Activated CD4-positive, alpha-beta T cell treated with anti-CD3 and anti-CD28 coated beads for 36 hours (primary cell): Measurements from ENCODE around the gene ALG9. TPM values are rescaled to one million over a fixed set of nuclear protein-coding genes. Genes with fewer than 3 reads are reported as not detected.

Experiments used
- ATAC-seq: fragments of 200-7000 bp; cut with Tn5 transposase; one replicate; pipeline ENCODE4 v1.10.0; 2021; ENCODE audit warnings: mild to moderate bottlenecking, moderate library complexity
- CTCF ChIA-PET: fragments of 350-600 bp; sonication (Branson Sonifier 250); formaldehyde crosslinking; loops from one replicate; lab custom pipeline; 2021; ENCODE audit warnings: antibody characterized with exemption; lab: Charles Lee
- POLR2A ChIA-PET: fragments of 350-600 bp; sonication (Branson Sonifier 250); formaldehyde crosslinking; loops from one replicate; lab custom pipeline; 2021; ENCODE audit warnings: antibody characterized with exemption, inconsistent platforms; lab: Charles Lee
- DNase-seq: peaks from one replicate; pipeline ENCODE4 v3.0.0-alpha.2; 2020
- H3K27ac Mint-ChIP-seq: one replicate; pipeline ENCODE4 v1.8.0; 2021; ENCODE audit warnings: mixed read lengths
- H3K27me3 Mint-ChIP-seq: one replicate; pipeline ENCODE4 v1.8.0; 2021; ENCODE audit warnings: mixed read lengths
- H3K36me3 Mint-ChIP-seq: one replicate; pipeline ENCODE4 v1.8.0; 2021; ENCODE audit warnings: low read depth, mixed read lengths
- H3K4me1 Mint-ChIP-seq: one replicate; pipeline ENCODE4 v1.8.0; 2021; ENCODE audit warnings: mixed read lengths
- H3K4me3 Mint-ChIP-seq: one replicate; pipeline ENCODE4 v1.8.0; 2021; ENCODE audit warnings: mild to moderate bottlenecking, moderate library complexity, mixed read lengths
- H3K9me3 Mint-ChIP-seq: one replicate; pipeline ENCODE4 v1.8.0; 2021; ENCODE audit warnings: low read depth, mixed read lengths
- intact Hi-C, 2 experiments: fragments of 100-400 bp; cut with DNase I in 1 of 2; cut with micrococcal nuclease in 1 of 2; formaldehyde crosslinking; loops; one replicate each; pipeline versions ENCODE4 v1.14.2 to v1.15.1; 2022 to 2024; cut with DNase I, micrococcal nuclease
- total RNA-seq, 2 experiments: library from RNA; stranded (reverse); gene quantifications; one replicate each; pipeline ENCODE4 v1.2.3, GENCODE V29; 2021

The ALG9 gene
- total RNA-seq, 2 experiments from 2014 or later = 30.4 to 41.2 TPM

GRCh38 chr11:111879637-111879960 is 8.2 kb upstream of the ALG9 start:
- POLR2A ChIA-PET = interaction anchor here (1.2 kb wide), 1 partner anchor 8 kb away, joined by 3 read pairs; the partner anchor contains the start of gene ALG9
- Mint-ChIP-seq H3K36me3 (peaks cover 8% of the 10 kb centered on the region), H3K4me3 (peak overlapping the region; percentile 78), H3K27ac (peak overlapping the region; percentile 96), H3K9me3 (no peaks in the 10 kb centered on the region), H3K27me3 (no peaks in the 10 kb centered on the region), H3K4me1 (peaks cover 26% of the 10 kb centered on the region)
- peak; percentile 1 for ATAC-seq
- CTCF ChIA-PET = interaction anchor here (0.9 to 1.5 kb wide), 4 partner anchors 8 to 103 kb away, joined by 4 to 7 read pairs (median 6); partner anchors contain the start of gene ALG9
- DNase-seq = no peak
- intact Hi-C loops = loop anchor here (1.0 to 10.0 kb wide), 15 partner anchors 8 to 401 kb away; partner anchors contain the start of genes ALG9 (in 2 of the 2), BCO2 (in 2 of the 2), DLAT (in 2 of the 2) and SDHD (in 2 of the 2)

DNA sequence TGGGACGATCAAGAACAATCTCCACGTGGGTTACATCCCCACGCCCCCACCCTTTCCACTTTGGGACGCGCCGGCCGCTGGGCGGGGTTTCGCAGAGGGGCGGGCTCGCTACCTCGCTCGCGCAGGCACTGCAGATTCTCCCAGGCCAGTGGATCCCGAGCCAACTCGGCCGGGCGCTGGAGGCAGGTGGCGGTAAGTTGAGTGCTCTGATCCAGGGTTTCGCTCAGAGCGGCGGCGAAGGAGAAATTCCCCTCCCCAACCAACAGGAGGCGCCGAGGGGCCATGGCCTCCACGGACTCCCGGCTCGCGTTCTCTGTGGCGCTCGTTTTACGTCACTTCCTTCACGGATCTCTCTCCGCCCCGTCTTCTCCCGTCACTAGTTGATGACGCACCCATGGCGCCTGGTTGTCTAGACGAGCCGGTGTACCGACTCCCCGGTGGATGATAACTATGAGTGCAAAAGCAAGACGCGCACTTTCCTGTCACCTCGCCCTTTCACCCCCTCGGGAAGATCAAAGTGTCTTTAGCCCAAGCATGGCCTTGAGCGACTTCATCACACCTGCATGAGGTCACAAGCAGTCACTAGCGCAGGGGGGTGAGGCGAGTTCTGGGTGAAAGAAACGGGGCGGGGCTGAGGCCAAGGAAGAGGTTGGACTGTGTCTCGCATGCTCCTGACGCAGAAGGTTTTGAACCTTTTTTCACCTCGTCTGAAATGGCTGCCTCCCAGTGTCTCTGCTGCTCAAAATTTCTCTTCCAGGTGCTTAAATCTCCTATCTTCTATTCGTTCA is 7.7 kb upstream of the ALG9 start, which contains the start of the genes CFAP68 and FDXACB1:
TSS of gene CFAP68 (plus strand) at position 693 of the 788 bp plus-strand sequence. CDS start at position 713, 20 bp downstream.
TSS of gene FDXACB1 (minus strand) at position 317 of the 788 bp plus-strand sequence. CDS start at position 284, 33 bp downstream.
- peak; percentile 92 for ATAC-seq
- intact Hi-C loops = loop anchor here (1.0 to 10.0 kb wide), 15 partner anchors 8 to 401 kb away; partner anchors contain the start of genes ALG9 (in 2 of the 2), BCO2 (in 2 of the 2), DLAT (in 2 of the 2) and SDHD (in 2 of the 2)
- Mint-ChIP-seq H3K4me3 (peak within 1 kb of the TSS; percentile 78), H3K27ac (peak within 1 kb of the TSS; percentile 96), H3K4me1 (peaks cover 26% of the 10 kb centered on the region), H3K36me3 (peaks cover 8% of the 10 kb centered on the region), H3K9me3 (no peaks in the 10 kb centered on the region), H3K27me3 (no peaks in the 10 kb centered on the region)
- CTCF ChIA-PET = interaction anchor here (0.6 to 1.6 kb wide), 5 partner anchors 53 to 349 kb away, joined by 3 to 5 read pairs (median 5); no protein-coding TSS in a partner anchor
- peak; percentile 97 for DNase-seq
- POLR2A ChIA-PET = no interaction called here

GRCh38 chr11:111878385-111878848 is 7.0 kb upstream of the ALG9 start:
- no peak for DNase-seq
- H3K9me3 Mint-ChIP-seq = no peaks in the 10 kb centered on the region
- ChIA-PET POLR2A (no interaction called here), CTCF (interaction anchor here (0.6 to 1.6 kb wide), 5 partner anchors 48 to 349 kb away, joined by 3 to 6 read pairs (median 5); no protein-coding TSS in a partner anchor)
- peak overlapping the region; percentile 96 for H3K27ac Mint-ChIP-seq
- peaks cover 8% of the 10 kb centered on the region for H3K36me3 Mint-ChIP-seq
- no peaks in the 10 kb centered on the region for H3K27me3 Mint-ChIP-seq
- intact Hi-C loops = loop anchor here (2.0 to 10.0 kb wide), 4 partner anchors 104 to 296 kb away; partner anchors contain the start of genes BCO2 (in 1 of the 2), DLAT (in 1 of the 2) and PPP2R1B (in 1 of the 2)
- ATAC-seq = no peak
- H3K4me1 Mint-ChIP-seq = peaks cover 26% of the 10 kb centered on the region
- H3K4me3 Mint-ChIP-seq = peak overlapping the region; percentile 78

DNA sequence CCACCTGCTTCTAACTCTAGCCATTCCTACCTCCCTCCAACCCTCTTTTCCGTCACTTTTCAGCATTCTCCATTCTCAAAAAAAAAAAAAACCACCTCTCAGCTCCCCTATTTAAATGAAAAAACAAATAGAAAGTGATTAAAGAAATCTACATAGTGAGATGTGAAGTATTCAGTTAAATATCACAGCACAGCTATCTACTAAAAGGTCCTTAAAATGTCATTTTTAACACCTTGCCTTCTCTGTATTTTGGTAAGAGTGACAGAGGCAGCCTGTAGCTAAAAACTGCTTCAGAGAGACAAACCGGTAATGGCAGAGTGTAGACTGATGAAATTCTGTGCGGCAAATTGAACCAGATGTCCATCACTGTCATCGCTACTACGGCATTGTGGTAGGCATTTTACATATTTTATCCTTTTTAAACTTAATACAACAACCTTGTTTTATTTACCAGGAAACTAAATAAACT is 346 bp upstream of the ALG9 start:
- peaks cover 24% of the 10 kb centered on the region for H3K4me1 Mint-ChIP-seq
- H3K27ac Mint-ChIP-seq = peak overlapping the region; percentile 76
- peak overlapping the region; percentile 95 for H3K4me3 Mint-ChIP-seq
- ATAC-seq (no peak), DNase-seq (no peak)
- CTCF ChIA-PET = interaction anchor here (0.7 to 3.4 kb wide), 23 partner anchors 9 to 409 kb away, joined by 3 to 19 read pairs (median 5); partner anchors contain the start of genes SDHD and TIMM8B
- peaks cover 25% of the 10 kb centered on the region for H3K36me3 Mint-ChIP-seq
- H3K27me3 Mint-ChIP-seq = no peaks in the 10 kb centered on the region
- intact Hi-C loops = loop anchor here (1.0 to 10.0 kb wide), 12 partner anchors 8 to 1441 kb away; partner anchors contain the start of genes CFAP68 (in 2 of the 2), DLAT (in 2 of the 2), FDXACB1 (in 2 of the 2) and NKAPD1 (in 2 of the 2)
- no peaks in the 10 kb centered on the region for H3K9me3 Mint-ChIP-seq
- POLR2A ChIA-PET = interaction anchor here (0.6 to 1.5 kb wide), 3 partner anchors 8 to 1519 kb away, joined by 3 to 8 read pairs (median 3); no protein-coding TSS in a partner anchor

DNA sequence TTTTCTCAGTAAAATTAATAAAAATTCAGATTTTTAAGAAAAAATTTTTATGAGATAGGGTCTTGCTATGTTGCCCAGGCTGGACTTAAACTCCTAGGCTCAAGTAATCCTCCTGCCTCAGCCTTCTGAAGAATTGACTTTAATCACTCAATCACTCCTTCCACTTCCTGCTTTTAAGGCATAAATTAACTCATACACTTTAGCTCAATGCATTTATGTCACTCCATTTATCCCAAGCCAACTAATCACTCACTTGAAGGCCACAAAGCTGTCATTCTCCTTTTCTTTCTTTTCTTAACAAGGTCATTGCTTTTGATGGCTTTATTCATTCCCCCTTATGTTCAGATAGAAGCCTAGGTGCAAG is 877 bp downstream of the ALG9 start:
- peak overlapping the region; percentile 90 for H3K27ac Mint-ChIP-seq
- H3K27me3 Mint-ChIP-seq = no peaks in the 10 kb centered on the region
- ATAC-seq = peak; percentile 20
- no peaks in the 10 kb centered on the region for H3K9me3 Mint-ChIP-seq
- H3K4me1 Mint-ChIP-seq = peaks cover 26% of the 10 kb centered on the region
- peak overlapping the region; percentile 95 for H3K4me3 Mint-ChIP-seq
- CTCF ChIA-PET = interaction anchor here (0.6 to 3.4 kb wide), 23 partner anchors 8 to 960 kb away, joined by 3 to 19 read pairs (median 4); partner anchors contain the start of genes PPP2R1B, SDHD and TIMM8B
- no peak for DNase-seq
- POLR2A ChIA-PET = interaction anchor here (0.7 to 1.4 kb wide), 2 partner anchors 56 to 155 kb away, joined by 3 to 8 read pairs; no protein-coding TSS in a partner anchor
- intact Hi-C loops = loop anchor here (2.0 to 10.0 kb wide), 7 partner anchors 56 to 1442 kb away; partner anchors contain the start of genes BCO2 (in 1 of the 2), DLAT (in 1 of the 2), NKAPD1 (in 1 of the 2) and PIH1D2 (in 1 of the 2)
- H3K36me3 Mint-ChIP-seq = peaks cover 29% of the 10 kb centered on the region

DNA sequence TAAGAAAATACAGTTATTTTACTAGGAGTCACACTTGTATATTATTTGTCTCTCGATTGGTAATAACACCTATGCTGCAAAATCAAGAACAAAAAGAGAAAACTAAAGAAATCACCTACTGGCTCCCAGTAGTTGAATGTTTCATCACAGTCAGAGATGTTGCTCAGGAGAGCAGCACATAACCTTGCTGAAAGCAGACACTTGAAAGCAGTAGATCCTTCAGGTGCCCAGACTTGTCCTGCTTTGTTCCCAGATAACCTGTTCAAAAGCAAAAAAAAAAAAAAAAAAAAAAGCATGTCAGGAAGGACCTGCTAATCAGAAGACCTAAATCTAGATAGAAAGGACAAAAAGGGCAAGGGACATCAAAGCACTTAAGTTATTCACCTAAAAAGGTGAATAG is 1.3 kb downstream of the ALG9 start:
- no peaks in the 10 kb centered on the region for H3K9me3 Mint-ChIP-seq
- intact Hi-C loops = loop anchor here (2.0 to 10.0 kb wide), 7 partner anchors 57 to 1442 kb away; partner anchors contain the start of genes BCO2 (in 1 of the 2), DLAT (in 1 of the 2), NKAPD1 (in 1 of the 2) and PIH1D2 (in 1 of the 2)
- ChIA-PET POLR2A (interaction anchor here (0.7 to 1.4 kb wide), 2 partner anchors 57 to 156 kb away, joined by 3 to 8 read pairs; no protein-coding TSS in a partner anchor), CTCF (interaction anchor here (0.7 to 3.4 kb wide), 19 partner anchors 8 to 960 kb away, joined by 3 to 19 read pairs (median 4); partner anchors contain the start of gene PPP2R1B)
- DNase-seq = no peak
- ATAC-seq = no peak
- H3K4me3 Mint-ChIP-seq = peak overlapping the region; percentile 95
- no peak overlapping the region for H3K27ac Mint-ChIP-seq
- peaks cover 26% of the 10 kb centered on the region for H3K4me1 Mint-ChIP-seq
- H3K27me3 Mint-ChIP-seq = no peaks in the 10 kb centered on the region
- H3K36me3 Mint-ChIP-seq = peaks cover 30% of the 10 kb centered on the region

DNA sequence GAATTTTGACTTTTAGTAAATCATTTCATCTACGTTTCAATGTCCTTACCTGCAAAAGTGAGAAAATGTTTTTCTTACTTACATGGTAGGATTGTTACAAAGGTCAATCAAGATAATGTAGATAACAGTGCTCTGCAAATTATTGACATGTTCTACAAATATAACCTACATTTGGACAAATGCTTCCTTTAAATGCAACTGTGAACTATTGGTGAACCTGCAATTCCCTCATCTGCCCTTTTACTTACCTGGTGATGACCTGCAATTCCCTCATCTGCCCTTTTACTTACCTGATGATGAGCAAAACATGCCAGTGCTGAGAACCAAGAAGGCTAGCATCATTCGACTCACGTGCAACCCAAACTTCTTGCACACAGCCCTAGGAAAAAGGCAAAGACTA is 11.1 kb downstream of the ALG9 start:
- Mint-ChIP-seq H3K36me3 (peaks cover 35% of the 10 kb centered on the region), H3K27ac (no peak overlapping the region), H3K4me1 (no peaks in the 10 kb centered on the region), H3K9me3 (no peaks in the 10 kb centered on the region), H3K27me3 (no peaks in the 10 kb centered on the region), H3K4me3 (no peak overlapping the region)
- no peak for DNase-seq
- no peak for ATAC-seq
- ChIA-PET POLR2A (no interaction called here), CTCF (interaction anchor here (1.3 to 1.6 kb wide), 2 partner anchors 10 to 11 kb away, joined by 3 to 5 read pairs; partner anchors contain the start of gene ALG9)
- intact Hi-C loops = no loop called here

- ChIA-PET POLR2A (no interaction called here), CTCF (interaction anchor here (1.4 to 1.9 kb wide), 2 partner anchors 10 to 15 kb away, joined by 3 to 5 read pairs; no protein-coding TSS in a partner anchor)
- no peaks in the 10 kb centered on the region for H3K4me1 Mint-ChIP-seq
- intact Hi-C loops = no loop called here
- no peak overlapping the region for H3K27ac Mint-ChIP-seq
- ATAC-seq (no peak), DNase-seq (no peak)
- H3K9me3 Mint-ChIP-seq = no peaks in the 10 kb centered on the region
- H3K27me3 Mint-ChIP-seq = no peaks in the 10 kb centered on the region
- H3K4me3 Mint-ChIP-seq = no peak overlapping the region
- peaks cover 33% of the 10 kb centered on the region for H3K36me3 Mint-ChIP-seq
These were observed 15.9 kb downstream of the ALG9 start for GRCh38 chr11:111855506-111855905.

DNA sequence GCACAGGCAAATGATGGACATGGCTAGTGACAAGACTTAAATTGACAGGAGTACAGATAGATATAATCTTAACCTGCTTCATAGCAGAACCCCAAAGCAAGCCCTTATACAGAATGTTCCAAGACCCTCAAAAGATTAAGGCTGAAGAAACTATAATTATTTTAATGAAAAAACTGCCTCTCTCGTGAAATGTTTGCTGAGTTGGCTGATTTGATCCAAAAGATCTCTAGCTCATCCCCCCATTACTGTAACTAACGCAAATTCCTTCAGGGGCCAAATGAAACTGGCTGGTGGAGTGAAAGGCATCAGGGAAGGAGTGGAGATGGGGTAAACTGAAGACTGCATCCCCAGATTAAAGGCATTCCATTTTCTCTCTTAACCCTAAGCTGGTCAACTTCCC is 19.3 kb downstream of the ALG9 start:
- ATAC-seq (no peak), DNase-seq (no peak)
- H3K4me3 Mint-ChIP-seq = no peak overlapping the region
- H3K27ac Mint-ChIP-seq = no peak overlapping the region
- POLR2A ChIA-PET = no interaction called here
- no peaks in the 10 kb centered on the region for H3K9me3 Mint-ChIP-seq
- H3K4me1 Mint-ChIP-seq = no peaks in the 10 kb centered on the region
- H3K36me3 Mint-ChIP-seq = peaks cover 35% of the 10 kb centered on the region
- CTCF ChIA-PET = interaction anchor here (0.6 kb wide), 1 partner anchor 13 kb away, joined by 3 read pairs; no protein-coding TSS in a partner anchor
- intact Hi-C loops = no loop called here
- H3K27me3 Mint-ChIP-seq = no peaks in the 10 kb centered on the region

- ATAC-seq (no peak), DNase-seq (no peak)
- ChIA-PET CTCF (interaction anchor here (0.6 to 0.7 kb wide), 3 partner anchors 9 to 19 kb away, joined by 3 read pairs; no protein-coding TSS in a partner anchor), POLR2A (no interaction called here)
- Mint-ChIP-seq H3K27ac (no peak overlapping the region), H3K27me3 (no peaks in the 10 kb centered on the region), H3K4me1 (no peaks in the 10 kb centered on the region), H3K36me3 (peaks cover 35% of the 10 kb centered on the region), H3K4me3 (no peak overlapping the region), H3K9me3 (no peaks in the 10 kb centered on the region)
- intact Hi-C loops = no loop called here
These were observed 19.7 kb downstream of the ALG9 start for GRCh38 chr11:111851636-111852035.
